GM12801 (cell line): ENCODE data around the gene MAD1L1.

ENCODE experiments used
- CTCF ChIP-seq: IDR thresholded peaks from one replicate; pipeline ENCODE4 v1.5.1; 2011; ENCODE audit warnings: control low read depth; ENCODE audit not compliant: insufficient read length; ENCODE audit errors: extremely low read depth

The MAD1L1 gene

DNA sequence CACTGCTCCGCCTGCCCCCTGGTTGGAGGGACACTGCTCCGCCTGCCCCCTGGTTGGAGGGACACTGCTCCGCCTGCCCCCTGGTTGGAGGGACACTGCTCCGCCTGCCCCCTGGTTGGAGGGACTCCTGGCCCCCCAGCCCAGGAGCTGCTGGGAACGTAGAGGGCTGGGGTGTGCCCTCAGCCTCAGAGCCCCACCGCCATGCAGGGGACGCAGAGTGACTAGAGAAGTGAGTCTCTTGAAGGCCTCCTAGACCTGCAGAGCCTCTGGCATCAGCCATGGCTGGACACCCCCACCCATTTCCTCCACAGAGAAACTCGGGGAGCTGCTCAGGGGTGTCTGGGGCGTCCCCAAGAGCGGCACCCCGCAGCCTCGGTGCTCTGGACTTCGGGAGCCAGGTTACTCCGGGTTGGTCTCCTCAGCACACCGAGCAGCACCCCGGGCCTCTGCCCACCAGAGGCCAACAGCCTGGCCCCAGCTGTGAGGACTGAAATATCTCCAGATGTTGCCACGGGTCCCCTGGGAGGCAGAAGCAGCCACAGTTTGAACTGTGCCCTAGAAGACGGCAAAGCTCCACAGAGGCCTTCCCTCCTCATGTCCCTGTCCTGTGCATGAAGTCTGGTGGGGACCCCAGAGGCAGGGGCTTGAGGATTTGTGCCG lies 370.8 kb downstream of the MAD1L1 start:
- TF ChIP-seq CTCF, result no peak

GRCh38 chr7:1859266-1860035 lies 373.3 kb downstream of the MAD1L1 start:
- no peak for TF ChIP-seq CTCF

DNA sequence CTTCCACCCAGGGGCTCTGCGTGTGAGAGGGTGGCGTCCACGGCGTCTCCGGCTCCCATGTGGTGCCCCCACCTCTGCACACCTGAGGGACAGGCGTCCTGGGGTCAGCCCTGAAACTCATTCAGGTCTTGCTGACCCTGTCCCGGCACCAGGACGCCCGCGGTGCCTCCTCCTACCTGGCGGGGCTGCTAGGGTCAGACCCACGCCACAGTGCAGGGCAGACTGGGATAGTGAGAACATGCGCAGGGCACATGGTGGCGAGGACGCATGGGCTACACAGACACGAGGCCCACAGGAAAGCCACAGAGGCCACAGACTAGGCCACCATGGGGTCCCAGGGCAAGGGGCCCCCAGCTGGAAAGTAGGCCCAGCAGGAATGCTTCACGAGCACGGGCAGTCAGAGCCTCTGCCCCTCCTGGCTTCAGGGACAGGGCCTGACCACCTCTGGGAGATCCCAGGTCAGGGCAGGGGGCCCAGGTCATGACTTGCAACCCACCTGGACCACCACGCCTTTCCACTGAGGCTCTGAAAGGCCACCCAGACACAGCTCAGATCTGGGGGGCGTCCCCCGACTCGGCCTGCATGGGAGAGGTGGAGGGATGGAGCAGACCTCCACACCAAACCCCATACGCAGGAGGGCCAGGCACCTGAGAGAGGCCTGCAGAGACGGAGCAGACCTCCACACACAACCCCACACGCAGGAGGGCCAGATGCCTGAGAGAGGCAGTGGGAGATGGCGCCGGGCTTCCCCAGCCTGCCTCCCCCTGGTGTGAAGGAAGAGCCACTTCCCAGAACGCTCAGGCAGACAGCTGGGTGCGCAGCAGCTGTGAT lies 374.1 kb downstream of the MAD1L1 start:
- TF ChIP-seq CTCF, result no peak

- TF ChIP-seq CTCF, result no peak
Observed at GRCh38 chr7:1857487-1858421, 375.0 kb downstream of the MAD1L1 start.

- no peak for TF ChIP-seq CTCF
Observed at GRCh38 chr7:1856888-1857441, 375.8 kb downstream of the MAD1L1 start.

- TF ChIP-seq CTCF, result no peak
Observed at GRCh38 chr7:1856161-1856887, 376.4 kb downstream of the MAD1L1 start.
